Measurements from ENCODE around the gene DHX34. TPM values are rescaled to one million over a fixed set of nuclear protein-coding genes. Genes with fewer than 3 reads are reported as not detected.

The DHX34 gene
- total RNA-seq, 1 experiment from 2014 or later, result 38.2 TPM

DNA sequence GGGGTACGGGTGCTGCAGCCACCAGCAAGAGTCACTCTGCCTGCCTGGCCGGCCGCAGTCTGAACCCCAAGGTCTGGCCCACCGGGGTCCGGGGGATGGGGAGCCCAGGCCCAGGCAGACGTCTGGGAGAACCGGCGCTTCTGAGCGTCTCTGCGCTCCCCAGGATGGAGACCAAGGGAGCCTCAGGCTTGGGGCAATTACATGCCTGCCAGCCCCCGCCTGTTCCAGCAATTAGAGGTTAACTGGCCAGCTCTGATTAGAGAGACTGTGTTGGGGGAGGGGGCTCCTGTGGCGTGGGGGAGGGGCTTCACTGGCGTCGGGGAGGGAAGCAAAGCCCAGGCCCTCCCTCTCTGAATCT lies 58.3 kb downstream of the DHX34 start:
- no peak overlapping the region for H4K5ac ChIP-seq (ENCODE audit: insufficient read length, low read depth, low read length)
- H3K9ac ChIP-seq (ENCODE audit: extremely low read depth, insufficient read length, low read length), result no peak overlapping the region
- no peak for DNase-seq
- no peak overlapping the region for H2BK120ac ChIP-seq (ENCODE audit: low read depth, low read length, poor library complexity, severe bottlenecking)
- TF ChIP-seq, protein P1, sequence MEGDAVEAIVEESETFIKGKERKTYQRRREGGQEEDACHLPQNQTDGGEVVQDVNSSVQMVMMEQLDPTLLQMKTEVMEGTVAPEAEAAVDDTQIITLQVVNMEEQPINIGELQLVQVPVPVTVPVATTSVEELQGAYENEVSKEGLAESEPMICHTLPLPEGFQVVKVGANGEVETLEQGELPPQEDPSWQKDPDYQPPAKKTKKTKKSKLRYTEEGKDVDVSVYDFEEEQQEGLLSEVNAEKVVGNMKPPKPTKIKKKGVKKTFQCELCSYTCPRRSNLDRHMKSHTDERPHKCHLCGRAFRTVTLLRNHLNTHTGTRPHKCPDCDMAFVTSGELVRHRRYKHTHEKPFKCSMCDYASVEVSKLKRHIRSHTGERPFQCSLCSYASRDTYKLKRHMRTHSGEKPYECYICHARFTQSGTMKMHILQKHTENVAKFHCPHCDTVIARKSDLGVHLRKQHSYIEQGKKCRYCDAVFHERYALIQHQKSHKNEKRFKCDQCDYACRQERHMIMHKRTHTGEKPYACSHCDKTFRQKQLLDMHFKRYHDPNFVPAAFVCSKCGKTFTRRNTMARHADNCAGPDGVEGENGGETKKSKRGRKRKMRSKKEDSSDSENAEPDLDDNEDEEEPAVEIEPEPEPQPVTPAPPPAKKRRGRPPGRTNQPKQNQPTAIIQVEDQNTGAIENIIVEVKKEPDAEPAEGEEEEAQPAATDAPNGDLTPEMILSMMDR (conservative IDR thresholded peaks at IDR 0.05), result no peak
- no peaks in the 10 kb centered on the region; the same call in 1 of the 2 replicates for H3K4me1 ChIP-seq (ENCODE audit: insufficient read depth, low read length)
- H3K4ac ChIP-seq (ENCODE audit: low read depth, low read length), result no peak overlapping the region
- H3K4me2 ChIP-seq (ENCODE audit: insufficient read depth, insufficient read length, low read length), result peak overlapping the region; percentile 94
- H2BK20ac ChIP-seq (ENCODE audit: low read depth, low read length, poor library complexity, severe bottlenecking), result no peak overlapping the region
- no peak overlapping the region for H2BK5ac ChIP-seq (ENCODE audit: insufficient read length, low read length)
- no peaks in the 10 kb centered on the region for H3K79me2 ChIP-seq (ENCODE audit: insufficient read depth, low read length)
- H3K23me2 ChIP-seq (ENCODE audit: insufficient read length, low read depth, low read length, poor library complexity, severe bottlenecking), result peaks cover 4% of the 10 kb centered on the region
- H2AK5ac ChIP-seq (ENCODE audit: insufficient read length, low read length), result no peak overlapping the region
- Mint-ChIP-seq H3K27ac (no peak overlapping the region), H3K36me3 (ENCODE audit: insufficient read depth in 1 of 3, low read depth in 3 of 3) (peaks cover 5 to 17% (median 7%) of the 10 kb centered on the region in 3 experiments; a peak in 6 of 7 replicates), H3K4me3 (peak overlapping the region in 1 of 2 experiments; percentile 69; a peak in 3 of 5 replicates), H3K27me3 (ENCODE audit: low read depth) (peaks cover 5% of the 10 kb centered on the region), H3K4me1 (peaks cover 6 to 17% of the 10 kb centered on the region in 2 experiments), H3K9me3 (no peaks in the 10 kb centered on the region; a peak in 2 of 5 replicates)
- H2AFZ ChIP-seq (ENCODE audit: low read length), result no peak overlapping the region
- H3T11ph ChIP-seq (ENCODE audit: low read length), result no peak overlapping the region
- no peak overlapping the region for H4K8ac ChIP-seq (replicated peaks; ENCODE audit: insufficient read length, low read depth, low read length)
- no peak overlapping the region for H2BK15ac ChIP-seq (ENCODE audit: low read depth, low read length)
- no peak overlapping the region for H3K23ac ChIP-seq (ENCODE audit: insufficient read length, low read depth, low read length)
- H3K9me3 ChIP-seq (ENCODE audit: control insufficient read depth, low read depth, low read length), result no peaks in the 10 kb centered on the region
- no peaks in the 10 kb centered on the region for H4K20me1 ChIP-seq (ENCODE audit: control insufficient read depth, insufficient read depth, insufficient read length)
- H3K27ac ChIP-seq (ENCODE audit: insufficient read length, low read depth, low read length), result no peak overlapping the region
- no peak overlapping the region for H4K91ac ChIP-seq (ENCODE audit: insufficient read length, low read depth, low read length)
- H3K18ac ChIP-seq (ENCODE audit: insufficient read length, low read depth, low read length), result no peak overlapping the region
- H3K56ac ChIP-seq (ENCODE audit: insufficient read length, low read depth, low read length), result no peak overlapping the region
- no peaks in the 10 kb centered on the region for H3K79me1 ChIP-seq (ENCODE audit: insufficient read depth, low read depth, low read length, poor library complexity, severe bottlenecking)
- no CpG with 5 or more reads among the region's 14 CpGs for WGBS (ENCODE audit: extremely low coverage, insufficient read length, low lambda C conversion rate)
- no peak overlapping the region for H3K14ac ChIP-seq (ENCODE audit: insufficient read depth, low read length)
- no peaks in the 10 kb centered on the region for H3K27me3 ChIP-seq (ENCODE audit: insufficient read depth, low read length)
- H2BK12ac ChIP-seq (ENCODE audit: insufficient read length, low read depth, low read length), result no peak overlapping the region
